Stimulated activated naive CD8-positive, alpha-beta T cell treated with anti-CD3 and anti-CD28 coated beads, Interleukin-15, Interleukin-2, amounts not matched to agents 100 ng/mL and 50 ng/mL, for 24 hours (primary cell): ENCODE results near the gene C14orf180.
A peak's percentile ranks its signal among the peaks of the same experiment; 100 is the strongest.

Experiments used
- H3K27ac Mint-ChIP-seq: one replicate; pipeline ENCODE4 v1.8.0; 2021; ENCODE audit warnings: mild to moderate bottlenecking, mixed read lengths
- H3K27me3 Mint-ChIP-seq: one replicate; pipeline ENCODE4 v1.8.0; 2021; ENCODE audit warnings: mixed read lengths
- H3K36me3 Mint-ChIP-seq: one replicate; pipeline ENCODE4 v1.8.0; 2021; ENCODE audit warnings: low read depth, mixed read lengths
- H3K4me1 Mint-ChIP-seq: one replicate; pipeline ENCODE4 v1.8.0; 2021; ENCODE audit warnings: low read depth, mixed read lengths
- H3K4me3 Mint-ChIP-seq: one replicate; pipeline ENCODE4 v1.8.0; 2021; ENCODE audit warnings: mild to moderate bottlenecking, mixed read lengths
- H3K9me3 Mint-ChIP-seq: one replicate; pipeline ENCODE4 v1.8.0; 2021; ENCODE audit warnings: mixed read lengths

The C14orf180 gene

DNA sequence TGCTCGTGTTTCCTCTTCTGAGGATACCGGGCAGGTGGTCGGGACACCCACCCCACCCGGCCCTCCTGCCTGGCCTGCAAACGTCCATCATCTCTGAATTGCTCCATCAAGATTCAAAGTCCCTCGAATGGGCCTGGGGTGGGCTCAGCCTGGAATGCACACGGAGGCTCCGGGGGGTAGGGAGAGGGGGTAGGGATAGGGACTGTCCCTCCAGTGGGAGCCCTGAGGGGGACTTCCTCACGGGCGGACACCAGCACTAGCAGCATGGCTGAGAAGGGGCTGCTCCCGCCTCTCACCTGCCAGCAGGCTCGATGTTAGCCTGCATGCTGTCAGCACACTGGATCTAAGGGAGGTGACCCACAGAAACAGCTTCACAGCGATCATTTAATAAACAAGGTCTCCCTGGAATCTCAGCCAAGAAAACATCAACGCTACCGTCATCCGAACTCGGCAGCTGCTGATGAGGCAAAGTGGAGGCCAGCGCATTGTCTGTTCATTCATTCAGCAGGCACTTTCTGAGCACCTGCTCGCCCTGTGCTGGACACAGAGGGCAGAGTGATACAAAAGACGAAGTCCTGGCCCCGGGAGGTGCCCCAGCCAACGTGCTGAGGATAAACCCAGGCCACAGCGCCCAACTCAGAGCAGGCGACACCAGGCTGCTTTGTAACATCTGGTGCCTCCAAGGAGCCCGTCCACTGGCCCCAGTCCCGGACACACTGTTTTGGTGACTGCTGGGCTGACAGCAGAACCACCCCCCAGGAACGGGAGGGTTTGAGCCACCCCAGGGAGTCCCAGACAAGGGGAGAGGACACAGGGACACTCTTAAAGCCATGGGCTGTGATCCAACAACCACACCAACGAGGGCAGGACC is 18.7 kb downstream of the C14orf180 start:
- Mint-ChIP-seq H3K36me3 (no peaks in the 10 kb centered on the region), H3K4me1 (no peaks in the 10 kb centered on the region), H3K27me3 (peaks cover 8% of the 10 kb centered on the region), H3K9me3 (no peaks in the 10 kb centered on the region), H3K4me3 (no peak overlapping the region), H3K27ac (no peak overlapping the region)

DNA sequence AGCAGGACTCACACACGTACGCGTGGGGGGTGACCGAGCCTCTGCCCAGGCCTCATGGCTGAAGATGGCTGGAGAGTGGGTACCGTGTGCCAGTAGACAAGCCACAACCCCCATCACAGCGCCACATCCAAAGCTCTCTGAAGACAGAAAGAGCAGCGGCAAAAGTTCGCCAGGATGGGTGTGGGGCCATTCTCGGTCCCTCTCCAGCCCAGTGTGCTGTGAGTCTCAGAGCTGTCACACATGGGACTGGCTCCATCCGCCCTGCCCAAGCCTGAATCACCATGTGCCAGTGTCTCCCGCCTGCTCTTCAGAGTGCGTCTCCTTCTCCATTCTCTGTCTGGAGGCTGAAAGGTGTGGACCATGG is 19.3 kb downstream of the C14orf180 start:
- no peaks in the 10 kb centered on the region for H3K36me3 Mint-ChIP-seq
- H3K4me1 Mint-ChIP-seq = peaks cover under 1% of the 10 kb centered on the region
- no peak overlapping the region for H3K27ac Mint-ChIP-seq
- H3K9me3 Mint-ChIP-seq = no peaks in the 10 kb centered on the region
- peaks cover 13% of the 10 kb centered on the region for H3K27me3 Mint-ChIP-seq
- no peak overlapping the region for H3K4me3 Mint-ChIP-seq

DNA sequence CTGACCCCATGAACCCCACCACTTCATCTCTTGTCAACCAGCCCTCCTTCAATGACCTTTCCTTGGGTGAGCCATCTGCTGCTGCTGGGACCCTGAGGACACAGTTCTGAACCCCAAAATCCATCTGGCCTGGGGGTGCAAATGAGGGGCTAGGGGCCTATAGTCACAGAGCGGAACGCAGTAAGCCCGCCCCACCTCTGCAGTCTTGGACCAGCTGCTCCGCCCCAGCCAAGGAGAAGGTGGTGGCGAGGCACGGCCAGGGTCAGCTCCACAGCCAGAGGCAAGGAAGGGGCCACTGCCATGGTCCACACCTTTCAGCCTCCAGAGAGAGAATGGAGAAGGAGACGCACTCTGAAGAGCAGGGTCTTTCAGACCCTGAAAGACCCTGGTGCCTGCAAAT is 19.9 kb downstream of the C14orf180 start:
- peaks cover 17% of the 10 kb centered on the region for H3K27me3 Mint-ChIP-seq
- H3K36me3 Mint-ChIP-seq = no peaks in the 10 kb centered on the region
- no peak overlapping the region for H3K27ac Mint-ChIP-seq
- no peak overlapping the region for H3K4me3 Mint-ChIP-seq
- H3K9me3 Mint-ChIP-seq = no peaks in the 10 kb centered on the region
- H3K4me1 Mint-ChIP-seq = peaks cover 3% of the 10 kb centered on the region

DNA sequence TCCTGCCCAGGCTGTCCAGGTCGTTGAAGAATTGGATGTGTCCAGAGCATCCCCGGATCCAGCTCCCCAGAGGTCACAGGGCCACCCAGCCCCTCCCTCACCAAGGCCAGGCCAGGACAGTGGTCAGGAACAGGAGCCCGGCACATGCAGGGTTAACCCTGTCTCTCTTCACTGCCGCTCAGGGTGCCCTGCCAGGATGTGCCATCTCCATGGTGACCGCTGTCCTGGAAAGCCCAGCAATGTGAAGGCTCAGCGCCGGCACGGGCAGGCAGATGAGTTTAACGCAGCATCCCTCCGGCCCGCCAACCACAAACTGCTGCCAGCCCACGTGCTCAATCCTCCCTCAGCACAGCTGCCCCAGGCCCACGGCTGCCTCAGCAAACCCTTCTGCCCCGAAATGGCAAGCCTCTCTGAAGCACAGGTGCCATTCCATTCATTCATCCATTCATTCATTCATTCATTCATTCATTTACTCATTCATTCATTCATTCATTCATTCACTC is 20.6 kb downstream of the C14orf180 start:
- H3K27ac Mint-ChIP-seq = no peak overlapping the region
- H3K9me3 Mint-ChIP-seq = no peaks in the 10 kb centered on the region
- peaks cover 3% of the 10 kb centered on the region for H3K4me1 Mint-ChIP-seq
- H3K4me3 Mint-ChIP-seq = no peak overlapping the region
- H3K27me3 Mint-ChIP-seq = peaks cover 22% of the 10 kb centered on the region
- no peaks in the 10 kb centered on the region for H3K36me3 Mint-ChIP-seq

DNA sequence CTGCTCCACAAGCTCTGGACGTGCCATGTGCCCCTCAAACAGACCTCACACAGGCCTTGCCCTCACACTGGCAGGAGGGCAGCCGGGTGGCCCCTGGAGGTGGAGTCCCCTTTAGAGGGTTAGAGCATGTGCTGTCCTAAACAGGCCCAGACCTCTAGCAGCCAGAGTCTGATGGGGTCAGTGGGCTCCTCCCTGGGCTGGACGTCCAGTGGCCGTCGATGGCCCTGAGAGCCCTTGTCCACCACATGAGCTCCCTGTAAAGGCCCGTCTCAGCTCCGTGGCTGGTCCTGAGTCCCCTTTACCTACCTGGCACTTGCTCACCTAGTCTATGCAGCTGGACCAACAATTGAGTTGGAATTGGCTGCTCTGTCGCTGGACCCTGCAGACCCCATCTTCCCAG is 21.2 kb downstream of the C14orf180 start:
- peaks cover 3% of the 10 kb centered on the region for H3K4me1 Mint-ChIP-seq
- no peaks in the 10 kb centered on the region for H3K9me3 Mint-ChIP-seq
- H3K27me3 Mint-ChIP-seq = peaks cover 27% of the 10 kb centered on the region
- H3K36me3 Mint-ChIP-seq = no peaks in the 10 kb centered on the region
- no peak overlapping the region for H3K4me3 Mint-ChIP-seq
- no peak overlapping the region for H3K27ac Mint-ChIP-seq

DNA sequence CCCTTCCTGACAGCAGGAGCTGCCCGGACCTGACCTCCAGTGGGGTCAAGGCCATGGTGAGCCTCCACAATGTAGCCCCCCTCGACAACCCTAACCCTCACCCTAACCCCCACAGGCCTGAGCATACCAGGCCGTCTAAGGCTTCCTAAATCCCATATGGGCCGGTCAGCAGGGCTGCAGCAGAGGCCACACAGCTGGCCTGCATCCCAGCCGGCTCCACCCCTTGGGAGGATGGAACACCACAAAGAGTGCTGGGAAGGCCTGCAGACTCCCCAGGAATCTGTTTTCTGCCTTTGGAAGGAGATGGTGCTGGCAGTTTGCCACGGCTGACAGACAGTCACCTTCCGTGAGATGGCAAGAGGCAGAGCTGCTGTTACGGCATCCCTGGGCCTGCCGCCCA is 22.2 kb downstream of the C14orf180 start:
- H3K4me3 Mint-ChIP-seq = no peak overlapping the region
- H3K27me3 Mint-ChIP-seq = peaks cover 35% of the 10 kb centered on the region
- H3K9me3 Mint-ChIP-seq = no peaks in the 10 kb centered on the region
- H3K4me1 Mint-ChIP-seq = peaks cover 3% of the 10 kb centered on the region
- H3K27ac Mint-ChIP-seq = no peak overlapping the region
- no peaks in the 10 kb centered on the region for H3K36me3 Mint-ChIP-seq

DNA sequence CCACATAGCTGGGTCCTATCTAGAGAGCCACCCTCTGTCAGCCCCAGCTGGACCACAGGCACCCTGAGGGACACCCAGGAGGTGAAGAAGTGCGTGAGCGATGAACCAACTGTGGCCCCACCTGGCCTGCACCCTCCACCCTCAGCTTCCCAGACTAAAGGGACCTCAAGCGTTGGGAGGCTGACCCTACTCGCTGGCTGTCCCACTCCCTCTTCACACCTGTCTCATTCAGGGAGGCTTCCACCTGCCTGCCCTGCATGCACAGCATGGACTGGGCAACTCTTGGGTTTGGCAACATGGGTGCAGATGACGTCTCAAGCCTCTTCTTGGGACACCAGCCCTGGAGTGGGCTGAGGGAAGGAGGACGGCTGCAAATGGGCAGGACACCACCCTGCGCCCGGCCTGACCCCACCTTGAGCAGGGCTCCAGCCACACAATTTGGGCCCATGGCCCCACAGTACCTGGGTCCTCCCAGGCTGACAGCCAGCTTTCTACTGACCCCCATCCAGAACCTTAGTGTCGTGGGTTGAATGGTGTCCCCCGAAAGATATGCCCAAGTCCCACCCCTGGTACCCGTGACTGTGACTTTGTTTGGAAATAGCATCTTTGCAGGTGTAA is 22.9 kb downstream of the C14orf180 start:
- Mint-ChIP-seq H3K27me3 (peaks cover 42% of the 10 kb centered on the region), H3K9me3 (no peaks in the 10 kb centered on the region), H3K4me3 (no peak overlapping the region), H3K4me1 (peaks cover 3% of the 10 kb centered on the region), H3K27ac (no peak overlapping the region), H3K36me3 (no peaks in the 10 kb centered on the region)

DNA sequence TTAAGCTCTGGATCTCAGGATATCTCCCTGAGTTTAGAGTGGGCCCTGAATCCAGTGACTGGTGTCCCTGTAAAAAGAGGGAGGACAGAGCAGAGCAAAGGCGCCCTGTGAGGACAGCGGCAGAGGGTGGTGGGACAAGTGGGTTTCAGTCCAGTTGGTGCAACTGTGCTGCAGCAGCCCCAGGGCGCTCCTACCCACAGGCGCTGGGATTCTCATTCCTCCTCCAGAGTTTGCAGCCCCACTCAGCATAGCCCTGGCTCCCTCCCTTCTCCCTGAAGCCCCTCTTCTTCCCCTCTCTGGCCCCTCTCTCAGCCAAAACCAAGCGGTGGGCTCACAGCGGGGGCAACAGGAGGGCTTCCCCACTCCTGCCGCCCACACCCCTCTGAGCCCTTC is 23.4 kb downstream of the C14orf180 start:
- Mint-ChIP-seq H3K4me1 (peaks cover 3% of the 10 kb centered on the region), H3K27me3 (peaks cover 46% of the 10 kb centered on the region), H3K27ac (no peak overlapping the region), H3K9me3 (no peaks in the 10 kb centered on the region), H3K36me3 (no peaks in the 10 kb centered on the region), H3K4me3 (no peak overlapping the region)

DNA sequence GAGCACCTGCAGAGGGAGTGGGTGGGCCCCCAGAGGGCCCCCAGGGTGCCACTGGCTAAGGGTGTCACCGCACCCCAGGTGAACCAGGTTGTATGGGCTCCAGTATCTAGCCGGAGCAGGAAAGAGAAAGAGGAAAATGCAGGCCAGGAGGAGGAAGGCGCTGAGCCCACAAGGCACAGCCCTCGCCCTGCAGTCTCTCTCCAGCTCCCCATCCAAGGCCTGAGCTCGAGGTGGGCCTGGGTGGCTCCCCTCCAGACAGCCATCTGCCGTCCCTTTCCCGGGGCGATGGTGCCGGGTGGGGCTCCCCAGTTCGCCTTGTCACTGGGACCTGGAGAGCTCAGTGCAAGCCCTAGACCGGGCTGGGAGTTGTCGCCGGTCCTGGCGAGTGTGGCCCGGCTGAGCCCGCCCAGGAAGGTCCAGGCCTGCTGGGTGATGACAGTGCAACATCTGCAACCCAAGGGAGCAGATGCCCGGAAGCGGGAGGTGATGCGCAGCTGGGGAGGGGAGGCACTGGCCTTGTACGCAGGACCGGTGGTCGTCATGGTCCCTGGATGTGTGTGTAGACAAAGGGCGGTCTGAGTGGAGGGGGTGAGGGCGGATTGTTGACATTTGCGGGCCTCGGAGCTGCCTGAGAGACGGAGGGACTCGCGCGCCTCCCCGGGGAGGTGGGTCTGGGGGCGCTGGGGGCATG is 24.3 kb downstream of the C14orf180 start:
- Mint-ChIP-seq H3K27me3 (peaks cover 53% of the 10 kb centered on the region), H3K4me3 (peak overlapping the region; percentile 17), H3K27ac (no peak overlapping the region), H3K36me3 (no peaks in the 10 kb centered on the region), H3K4me1 (peaks cover 3% of the 10 kb centered on the region), H3K9me3 (no peaks in the 10 kb centered on the region)

DNA sequence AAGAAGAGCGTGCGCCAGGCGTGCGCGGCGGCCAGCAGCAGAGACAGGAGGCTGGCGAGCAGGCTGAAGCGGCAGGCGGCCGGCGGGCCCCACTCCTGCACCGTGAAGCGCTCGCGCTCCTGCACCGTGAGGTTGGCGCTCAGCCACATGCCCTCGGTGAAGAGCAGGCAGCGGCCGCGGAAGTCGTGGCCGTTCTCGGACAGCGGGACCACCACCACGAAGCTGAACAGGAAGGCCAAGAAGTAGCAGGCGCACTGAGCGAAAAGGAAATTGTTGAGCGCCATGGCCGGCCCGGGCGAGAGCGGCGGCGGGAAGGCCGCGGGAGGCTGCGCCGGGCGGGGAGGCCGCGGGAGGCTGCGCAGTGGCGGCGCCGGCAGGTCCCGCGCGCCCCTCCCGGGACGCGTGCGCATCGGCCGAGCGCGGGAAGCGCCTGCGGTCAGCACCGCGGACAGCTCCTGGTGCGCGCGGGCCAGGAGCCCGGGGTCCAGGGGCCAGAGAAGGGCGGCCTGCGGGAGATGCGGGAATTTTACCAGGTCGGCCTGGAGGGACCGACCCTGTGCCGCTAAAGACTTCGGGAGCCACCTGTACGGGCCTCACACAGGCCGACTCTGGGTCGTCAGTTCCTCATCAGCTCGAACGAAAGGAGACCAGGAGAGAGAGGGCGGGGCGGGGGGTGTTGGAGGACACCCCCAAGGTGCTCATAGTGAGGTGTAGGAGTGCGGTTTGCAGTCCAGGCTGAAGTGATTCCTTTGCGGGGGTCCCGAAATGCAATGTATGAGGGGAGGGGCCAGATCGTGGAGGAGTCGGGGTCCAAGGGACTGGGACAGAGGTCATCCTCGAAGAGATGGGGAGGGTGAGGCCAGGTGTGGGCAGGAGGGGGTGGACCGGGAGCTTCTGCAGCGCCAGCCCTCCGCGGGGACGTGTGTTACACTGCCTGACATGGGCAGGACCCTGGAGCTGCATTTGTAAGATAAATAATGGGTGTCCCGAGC is 25.2 kb downstream of the C14orf180 start, which contains the start of gene TMEM179:
TSS of gene TMEM179 (minus strand) at position 315 of the 992 bp plus-strand sequence. CDS start at position 284, 31 bp downstream.
- H3K27ac Mint-ChIP-seq = no peak within 1 kb of the TSS
- H3K9me3 Mint-ChIP-seq = no peaks in the 10 kb centered on the region
- H3K27me3 Mint-ChIP-seq = peaks cover 56% of the 10 kb centered on the region
- H3K36me3 Mint-ChIP-seq = no peaks in the 10 kb centered on the region
- peak within 1 kb of the TSS; percentile 26 for H3K4me3 Mint-ChIP-seq
- peaks cover 3% of the 10 kb centered on the region for H3K4me1 Mint-ChIP-seq

DNA sequence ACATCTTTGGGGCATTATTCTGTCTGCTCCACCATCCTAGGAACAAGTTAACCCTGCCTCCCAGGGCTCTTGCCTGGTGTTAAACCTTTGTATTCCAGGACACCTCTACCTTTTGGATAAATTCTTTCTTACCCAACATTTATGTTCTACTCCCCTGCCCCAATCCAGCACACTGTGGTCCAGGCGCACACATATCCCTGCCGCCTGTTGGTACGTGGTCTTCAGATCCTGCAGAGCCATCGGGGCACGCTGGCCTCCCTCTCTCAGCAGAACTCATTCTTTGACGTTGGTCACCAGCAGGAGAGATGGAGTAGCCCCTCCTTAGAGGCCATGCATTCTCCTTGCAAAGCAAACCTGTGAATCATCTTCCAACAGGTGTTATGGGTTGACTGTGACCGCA is 30.1 kb downstream of the C14orf180 start:
- H3K36me3 Mint-ChIP-seq = no peaks in the 10 kb centered on the region
- peaks cover 44% of the 10 kb centered on the region for H3K27me3 Mint-ChIP-seq

DNA sequence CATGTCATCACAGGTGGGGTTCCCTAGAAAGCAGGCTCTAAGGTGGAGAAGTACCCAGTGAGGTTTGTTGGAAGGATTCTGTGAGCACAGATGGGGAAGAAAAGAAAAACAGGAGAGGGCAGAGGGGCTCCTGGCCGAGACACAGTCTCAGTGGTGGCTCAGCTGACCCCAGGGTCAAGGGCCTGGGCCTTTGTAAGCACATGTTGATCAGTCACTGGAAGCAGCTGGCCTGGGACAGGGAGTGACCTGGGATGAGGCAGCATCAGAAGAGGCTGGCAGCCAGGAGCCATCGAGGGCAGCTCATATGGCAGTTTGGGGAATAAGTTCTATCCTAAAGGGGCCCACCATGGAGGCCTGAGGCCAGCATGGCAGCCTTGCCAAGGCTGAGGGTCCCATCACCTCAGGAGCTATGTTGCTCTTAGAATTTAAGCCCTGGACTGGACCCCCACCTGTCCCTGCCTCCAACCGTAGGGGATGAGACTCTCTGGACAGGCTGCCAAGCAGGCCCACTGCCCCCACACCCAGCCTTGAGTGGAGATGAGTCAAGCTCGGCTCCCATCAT is 31.3 kb downstream of the C14orf180 start:
- H3K9me3 Mint-ChIP-seq = no peaks in the 10 kb centered on the region
- H3K4me3 Mint-ChIP-seq = no peak overlapping the region
- peaks cover 35% of the 10 kb centered on the region for H3K27me3 Mint-ChIP-seq
- no peaks in the 10 kb centered on the region for H3K4me1 Mint-ChIP-seq
- no peak overlapping the region for H3K27ac Mint-ChIP-seq
- H3K36me3 Mint-ChIP-seq = no peaks in the 10 kb centered on the region

More for the DNA sequence above, 30.1 kb downstream of the C14orf180 start:
- no peaks in the 10 kb centered on the region for H3K9me3 Mint-ChIP-seq
- no peak overlapping the region for H3K27ac Mint-ChIP-seq
- no peak overlapping the region for H3K4me3 Mint-ChIP-seq
- H3K4me1 Mint-ChIP-seq = no peaks in the 10 kb centered on the region

DNA sequence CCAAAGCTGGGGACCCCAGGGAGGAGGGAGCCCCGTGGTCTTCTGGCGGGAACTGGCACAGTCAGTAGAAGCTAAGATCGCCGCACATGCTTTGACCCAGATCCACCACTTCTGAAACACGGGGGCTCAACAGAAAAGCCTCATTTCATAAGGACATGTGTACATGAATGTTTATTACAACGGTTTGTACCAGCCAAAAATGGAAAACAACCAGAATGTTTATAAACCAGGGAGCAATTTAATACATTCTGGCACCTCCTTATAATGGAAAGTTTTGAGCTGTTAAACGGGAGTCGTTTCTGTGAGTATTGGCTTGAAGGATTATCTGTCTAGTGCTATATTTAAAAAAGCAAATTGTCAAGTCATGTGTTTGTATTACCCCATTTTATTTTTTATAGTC is 32.3 kb downstream of the C14orf180 start:
- H3K36me3 Mint-ChIP-seq = no peaks in the 10 kb centered on the region
- no peak overlapping the region for H3K27ac Mint-ChIP-seq
- H3K27me3 Mint-ChIP-seq = peaks cover 32% of the 10 kb centered on the region
- H3K4me1 Mint-ChIP-seq = no peaks in the 10 kb centered on the region
- no peak overlapping the region for H3K4me3 Mint-ChIP-seq
- no peaks in the 10 kb centered on the region for H3K9me3 Mint-ChIP-seq
